Measurements from ENCODE around the gene NRK.

GRCh38 chrX:105880491-105880890, 58.2 kb downstream of the NRK start:
- TF ChIP-seq POLR2A (IDR thresholded peaks at IDR 0.05) (no peak), CTCF (IDR thresholded peaks at IDR 0.05) (no peak)
